Measurements from ENCODE around the gene SYNPR.

The SYNPR gene

GRCh38 chr3:63308072-63308471, 30.0 kb downstream of the SYNPR start:
- no peak for DNase-seq

GRCh38 chr3:63309768-63310167, 31.7 kb downstream of the SYNPR start:
- no peak for DNase-seq

GRCh38 chr3:63323766-63324165, 45.7 kb downstream of the SYNPR start:
- no peak for DNase-seq

GRCh38 chr3:63324621-63325020, 46.5 kb downstream of the SYNPR start:
- no peak for DNase-seq

- no peak for DNase-seq
Observed at GRCh38 chr3:63325386-63325785, 47.3 kb downstream of the SYNPR start.

- no peak for DNase-seq
Observed at GRCh38 chr3:63328365-63328764, 50.3 kb downstream of the SYNPR start.

- no peak for DNase-seq
Observed at GRCh38 chr3:63331520-63331919, 53.4 kb downstream of the SYNPR start.

- DNase-seq, result no peak
Observed at GRCh38 chr3:63333815-63334214, 55.7 kb downstream of the SYNPR start.

GRCh38 chr3:63338351-63338750, 60.2 kb downstream of the SYNPR start:
- no peak for DNase-seq

GRCh38 chr3:63343674-63344073, 65.6 kb downstream of the SYNPR start:
- DNase-seq, result peak; percentile 1 to 46

GRCh38 chr3:63344661-63345060, 66.6 kb downstream of the SYNPR start:
- DNase-seq, result no peak

- peak; percentile 7 to 22 for DNase-seq
Observed at GRCh38 chr3:63349583-63350573, 71.8 kb downstream of the SYNPR start.

- DNase-seq, result peak in 1 of 2 donors; percentile 11
Observed at GRCh38 chr3:63351159-63352007, 73.3 kb downstream of the SYNPR start.

- DNase-seq, result no peak
Observed at GRCh38 chr3:63352008-63352279, 73.8 kb downstream of the SYNPR start.

GRCh38 chr3:63353383-63353782, 75.3 kb downstream of the SYNPR start:
- DNase-seq, result no peak

- DNase-seq, result no peak
Observed at GRCh38 chr3:63354160-63354559, 76.1 kb downstream of the SYNPR start.

- DNase-seq, result no peak
Observed at GRCh38 chr3:63355809-63356208, 77.7 kb downstream of the SYNPR start.

- no peak for DNase-seq
Observed at GRCh38 chr3:63364495-63364894, 86.4 kb downstream of the SYNPR start.

GRCh38 chr3:63364910-63365309, 86.8 kb downstream of the SYNPR start:
- DNase-seq, result no peak

GRCh38 chr3:63365671-63366070, 87.6 kb downstream of the SYNPR start:
- DNase-seq, result no peak

GRCh38 chr3:63370094-63370493, 92.0 kb downstream of the SYNPR start:
- DNase-seq, result no peak

- DNase-seq, result no peak
Observed at GRCh38 chr3:63383040-63383439, 104.9 kb downstream of the SYNPR start.

GRCh38 chr3:63384382-63384781, 106.3 kb downstream of the SYNPR start:
- no peak for DNase-seq

GRCh38 chr3:63385629-63386028, 107.5 kb downstream of the SYNPR start:
- no peak for DNase-seq

Data from CD4-positive, alpha-beta T cell treated with Interleukin-1 beta for 1 hour (primary cell).